SKM-1 (cell line): ENCODE data around the gene EMC1.
"Not testable (repeated sequence)": the region's sequence is repeated elsewhere in the genome, so short reads cannot be mapped to it uniquely, and the experiment has no call there.

Source experiments
- DNase-seq: peaks from one replicate; lab custom pipeline; 2025; ENCODE audit not compliant: unreplicated experiment; lab: John Stamatoyannopoulos, UW

EMC1 gene

DNA sequence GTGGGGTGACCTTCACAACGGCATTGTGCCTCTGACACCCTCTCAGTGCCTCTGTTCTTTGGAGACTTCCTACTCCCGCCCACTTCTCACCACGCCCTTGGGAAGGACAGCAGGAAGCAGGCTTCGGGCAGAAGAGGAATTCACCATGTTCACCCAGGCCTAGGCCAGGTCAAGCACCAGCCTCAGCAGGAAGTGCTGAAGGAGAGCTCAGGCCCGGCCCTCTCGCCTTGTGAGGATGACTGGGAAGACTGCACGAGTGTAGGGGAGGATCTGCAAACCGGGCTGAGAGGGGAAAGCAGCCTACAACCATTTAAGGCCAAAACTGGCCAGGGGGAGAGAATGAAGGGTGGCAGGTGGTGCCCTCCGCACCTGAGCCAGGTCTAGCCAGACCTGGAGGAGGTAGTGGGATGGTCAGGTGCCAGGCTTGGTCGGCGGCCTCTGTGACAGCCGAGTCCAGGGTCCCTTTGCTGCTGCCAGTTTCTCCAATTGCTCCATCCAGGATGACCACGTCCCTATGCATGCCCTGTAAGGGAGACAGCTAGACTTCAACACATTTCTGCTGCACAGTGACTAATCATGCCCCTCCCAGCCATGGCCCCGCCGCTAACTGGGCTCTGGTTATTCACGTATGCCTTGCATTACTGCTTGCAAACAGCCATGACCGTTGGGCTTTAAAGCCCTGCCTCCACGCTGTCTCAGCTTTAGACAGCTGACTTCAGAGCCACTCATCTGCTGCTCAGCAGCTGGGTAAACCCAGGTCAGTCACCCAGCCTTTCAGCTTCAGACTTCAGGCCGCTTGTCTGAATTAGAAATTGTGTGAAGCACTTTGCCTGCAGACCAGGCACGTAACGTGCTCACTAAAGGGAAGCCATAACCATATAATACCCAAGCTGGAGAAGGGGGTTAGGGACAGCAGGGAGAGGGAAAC, 9.2 kb upstream of the EMC1 start:
- no peak for DNase-seq

DNA sequence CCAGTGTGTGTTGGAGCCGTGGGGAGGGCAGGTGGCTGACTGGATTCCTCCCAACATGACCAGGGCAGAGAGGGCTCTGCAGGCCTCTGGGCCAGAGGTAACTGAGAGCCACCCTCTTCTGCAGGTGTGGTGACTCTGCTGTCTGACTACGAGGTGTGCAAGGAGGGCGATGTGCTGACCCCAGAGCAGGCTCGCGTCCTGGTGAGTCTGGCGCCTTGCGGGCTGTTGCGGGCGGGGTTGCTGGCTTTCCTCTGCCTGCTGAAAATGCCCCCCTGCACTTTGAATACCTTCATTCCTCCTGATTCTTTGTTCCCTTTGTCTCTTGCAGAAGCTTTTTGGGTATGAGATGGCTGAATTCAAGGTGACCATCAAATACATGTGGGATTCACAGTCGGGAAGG, 7.0 kb upstream of the EMC1 start:
- DNase-seq = no peak

DNA sequence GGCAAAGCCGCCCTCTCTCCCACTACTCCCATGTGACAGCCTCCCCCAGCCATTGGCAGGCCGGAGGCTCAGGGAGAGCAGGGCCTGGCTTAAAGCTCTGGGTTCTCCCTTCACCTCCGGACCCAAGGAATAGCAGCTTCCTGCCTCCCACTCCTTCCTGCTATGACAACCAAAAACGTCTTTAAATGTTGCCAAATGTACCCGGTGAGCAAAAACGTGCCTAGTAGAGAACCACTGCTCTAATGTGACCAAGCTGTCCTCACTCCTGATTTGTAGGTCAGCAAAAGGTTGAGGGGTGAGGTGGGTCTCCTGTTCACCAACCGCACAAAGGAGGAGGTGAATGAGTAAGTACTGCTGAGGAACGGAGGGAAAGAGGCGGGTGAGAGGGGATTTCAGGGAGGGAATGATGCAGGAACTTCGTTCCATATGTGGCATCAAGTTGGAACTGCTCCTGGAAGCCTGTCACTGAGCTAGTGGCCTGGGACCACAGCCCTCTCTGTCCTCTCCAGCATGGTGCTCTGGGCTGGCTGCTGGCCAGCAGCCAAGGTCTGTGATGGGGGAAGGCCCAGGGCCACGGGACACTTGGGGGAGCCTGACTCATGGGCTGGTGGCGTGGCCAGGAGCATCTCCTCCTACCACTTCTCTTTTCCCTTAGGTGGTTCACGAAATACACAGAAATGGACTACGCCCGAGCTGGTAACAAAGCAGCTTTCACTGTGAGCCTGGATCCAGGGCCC, 6.0 kb upstream of the EMC1 start:
- no peak for DNase-seq

DNA sequence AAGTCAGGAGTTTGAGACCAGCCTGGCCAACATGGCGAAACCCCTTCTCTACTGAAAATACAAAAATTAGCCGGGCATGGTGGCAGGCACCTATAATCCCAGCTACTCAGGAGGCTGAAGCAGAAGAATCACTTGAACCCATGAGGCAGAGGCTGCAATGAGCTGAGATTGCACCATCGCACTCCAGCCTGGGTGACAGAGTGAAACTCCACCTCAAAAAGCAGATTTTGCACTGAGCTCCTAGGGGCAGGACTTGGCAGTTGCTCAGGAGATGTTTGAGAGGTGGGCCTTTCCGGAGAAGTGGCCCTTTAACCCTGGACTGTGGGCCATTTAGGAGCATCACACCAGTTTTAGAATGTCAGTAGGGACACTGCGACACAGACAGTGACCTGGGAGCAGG, 5.0 kb upstream of the EMC1 start:
- not testable (repeated sequence) for DNase-seq

DNA sequence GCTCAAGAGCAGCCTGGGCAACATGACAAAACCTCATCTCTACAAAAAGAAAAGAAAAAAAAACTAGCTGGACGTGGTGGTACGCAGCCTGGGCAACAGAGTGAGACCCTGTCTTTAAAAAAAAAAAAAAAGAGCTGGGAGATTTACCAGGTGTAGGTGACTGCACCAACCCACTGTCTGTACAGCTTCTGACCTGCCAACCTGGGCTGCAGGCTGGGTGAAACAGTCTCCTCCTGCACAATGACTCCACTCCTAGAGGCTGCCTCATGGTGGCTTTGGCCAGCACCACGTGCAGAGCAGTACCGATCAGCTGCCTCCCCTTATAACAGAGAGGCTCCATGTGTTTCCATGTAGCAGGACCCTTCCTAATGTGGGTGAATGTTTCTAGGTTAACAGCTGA, 4.0 kb upstream of the EMC1 start:
- DNase-seq = no peak

DNA sequence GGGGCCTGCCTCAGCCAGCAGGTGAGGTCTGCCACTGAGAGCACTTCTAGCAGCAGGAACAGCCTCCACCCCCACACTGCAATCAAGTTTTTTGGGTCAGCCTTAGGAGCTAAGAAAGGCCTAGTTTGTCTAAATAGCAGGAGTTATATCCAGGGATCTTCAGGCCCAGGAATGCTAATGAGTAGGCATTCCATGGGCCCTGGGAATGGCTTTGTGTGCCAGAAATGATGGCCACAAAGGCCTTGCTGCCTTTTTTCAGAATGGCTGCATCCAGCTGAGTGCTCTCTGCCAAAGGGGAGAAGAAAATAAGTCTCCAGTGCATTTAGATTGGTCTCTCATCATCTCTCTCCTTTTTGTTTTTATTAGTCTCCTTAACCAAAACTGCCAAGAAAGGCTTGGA, 3.1 kb upstream of the EMC1 start:
- no peak for DNase-seq

DNA sequence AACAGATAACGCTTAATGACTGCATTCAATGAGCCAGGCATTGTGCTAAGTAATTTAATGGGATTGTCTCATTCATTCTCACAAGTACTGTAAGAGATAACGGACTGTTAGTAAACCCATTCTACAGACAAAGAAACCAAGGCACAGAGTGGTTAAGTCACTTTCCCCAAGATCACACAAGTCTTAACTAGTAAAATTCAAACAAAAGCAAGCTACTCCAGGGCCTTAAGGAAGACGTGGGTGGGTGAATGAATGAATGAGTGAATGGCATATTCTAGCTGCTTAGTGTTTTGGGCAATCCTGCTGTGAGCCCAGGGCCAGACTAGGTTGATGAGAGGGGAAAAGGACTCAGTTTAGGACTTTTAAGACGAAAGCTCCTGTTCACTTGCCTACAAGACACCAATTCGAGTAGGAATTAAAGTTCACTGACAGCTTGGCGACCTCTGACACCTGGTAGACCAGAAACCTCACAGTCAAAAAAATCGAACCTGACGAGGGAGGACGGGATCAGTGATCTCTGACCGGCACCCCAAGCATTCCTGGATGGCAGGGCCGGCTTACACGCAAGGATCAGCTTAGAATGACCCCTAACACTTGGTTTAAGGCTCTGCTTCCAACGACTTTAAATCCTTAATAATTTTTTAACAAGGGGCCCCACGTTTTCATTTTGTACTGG, 557 bp downstream of the EMC1 start:
- no peak for DNase-seq

DNA sequence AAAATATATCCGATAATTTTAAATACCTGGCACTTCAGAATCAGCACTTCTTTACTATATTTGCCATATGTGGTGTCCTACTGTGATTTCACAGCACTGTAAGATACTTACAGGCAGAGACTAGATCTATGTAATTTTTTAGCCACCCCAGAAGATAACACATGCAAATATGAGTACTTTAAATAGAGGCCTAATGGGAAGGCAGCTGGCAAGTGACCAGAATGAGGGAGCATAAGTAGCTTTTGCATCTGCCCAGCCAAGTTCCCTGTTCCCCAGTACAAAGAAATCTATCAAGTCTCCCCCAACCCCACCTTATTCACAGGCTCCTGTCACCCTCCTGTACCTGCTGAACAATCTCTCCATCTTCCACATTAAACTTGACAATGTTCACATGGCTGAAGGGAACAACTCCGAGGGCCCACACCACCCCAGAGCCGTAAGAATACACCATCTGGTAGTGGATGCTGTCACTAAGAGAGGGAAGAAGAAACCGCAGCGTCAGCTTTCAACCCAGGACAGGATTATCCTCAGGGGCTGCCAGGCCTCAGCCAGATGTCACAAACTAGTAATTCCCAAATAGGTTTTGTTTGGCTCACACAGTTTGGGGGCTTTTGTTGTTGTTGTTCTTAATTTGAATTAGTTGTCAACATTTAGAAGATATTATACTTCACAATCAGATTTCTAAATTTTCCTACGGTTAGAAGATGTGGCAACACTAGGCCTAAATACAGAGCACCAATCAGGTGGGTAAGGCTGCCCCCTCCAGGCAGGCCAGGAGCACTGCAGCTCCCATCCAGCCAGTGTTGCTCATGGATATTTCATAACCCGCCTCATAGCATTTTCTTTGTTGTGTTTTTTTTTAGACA, 10.4 kb downstream of the EMC1 start:
- DNase-seq = peak; percentile 57

DNA sequence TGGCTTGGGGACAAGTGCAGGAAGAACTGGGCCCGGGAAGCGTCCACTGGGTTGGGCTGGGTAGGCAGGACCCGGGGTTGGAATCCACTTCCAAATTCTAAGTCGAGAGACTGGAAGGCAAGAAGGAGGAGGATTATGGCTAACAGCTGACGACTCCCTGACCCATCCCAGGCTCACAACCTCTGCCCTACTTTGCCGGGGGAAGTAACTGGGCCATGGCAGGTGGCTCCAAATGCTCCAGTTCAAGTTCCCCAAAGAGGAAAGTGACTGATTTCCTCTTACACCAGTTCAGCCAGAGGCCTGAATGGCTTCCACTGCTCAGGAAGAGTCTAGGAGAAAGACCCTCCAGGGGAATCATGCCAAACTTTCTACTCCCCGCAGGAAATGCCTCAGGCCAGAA, 11.4 kb downstream of the EMC1 start:
- no peak for DNase-seq

DNA sequence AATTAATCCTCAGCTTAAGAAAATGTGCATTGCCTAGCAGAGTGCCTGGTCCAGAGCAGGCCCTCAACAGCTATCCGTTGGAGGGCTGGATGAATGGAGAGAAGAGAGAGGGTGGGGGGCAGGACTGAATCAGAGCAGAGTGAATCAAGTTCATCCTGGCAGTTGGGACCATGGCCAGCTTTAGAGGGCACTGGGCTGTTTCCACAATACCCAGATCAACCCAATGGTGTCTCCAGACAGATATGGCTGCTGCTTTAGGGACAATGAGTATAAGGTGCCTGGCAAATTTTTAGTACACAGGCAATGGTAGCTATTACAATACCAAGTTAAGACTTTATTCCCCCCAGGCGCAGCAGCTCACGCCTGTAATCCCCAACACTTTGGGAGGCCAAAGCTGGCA, 17.1 kb downstream of the EMC1 start:
- DNase-seq = no peak

DNA sequence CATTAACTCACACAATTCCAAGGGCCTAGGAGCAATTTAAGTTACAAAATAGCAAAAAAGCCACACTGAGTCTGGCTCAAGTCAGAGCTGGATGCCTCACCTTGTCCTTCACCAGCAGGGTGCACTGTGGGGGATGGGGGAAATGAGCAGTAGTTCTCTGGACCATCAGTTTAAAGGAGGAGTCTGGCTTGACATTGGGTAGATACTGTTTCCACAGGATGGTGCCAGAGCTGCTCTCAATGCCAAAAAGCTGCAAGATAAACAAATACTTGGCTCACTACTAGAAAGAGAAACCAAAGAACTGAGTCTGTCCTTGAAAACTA, 18.8 kb downstream of the EMC1 start:
- no peak for DNase-seq

DNA sequence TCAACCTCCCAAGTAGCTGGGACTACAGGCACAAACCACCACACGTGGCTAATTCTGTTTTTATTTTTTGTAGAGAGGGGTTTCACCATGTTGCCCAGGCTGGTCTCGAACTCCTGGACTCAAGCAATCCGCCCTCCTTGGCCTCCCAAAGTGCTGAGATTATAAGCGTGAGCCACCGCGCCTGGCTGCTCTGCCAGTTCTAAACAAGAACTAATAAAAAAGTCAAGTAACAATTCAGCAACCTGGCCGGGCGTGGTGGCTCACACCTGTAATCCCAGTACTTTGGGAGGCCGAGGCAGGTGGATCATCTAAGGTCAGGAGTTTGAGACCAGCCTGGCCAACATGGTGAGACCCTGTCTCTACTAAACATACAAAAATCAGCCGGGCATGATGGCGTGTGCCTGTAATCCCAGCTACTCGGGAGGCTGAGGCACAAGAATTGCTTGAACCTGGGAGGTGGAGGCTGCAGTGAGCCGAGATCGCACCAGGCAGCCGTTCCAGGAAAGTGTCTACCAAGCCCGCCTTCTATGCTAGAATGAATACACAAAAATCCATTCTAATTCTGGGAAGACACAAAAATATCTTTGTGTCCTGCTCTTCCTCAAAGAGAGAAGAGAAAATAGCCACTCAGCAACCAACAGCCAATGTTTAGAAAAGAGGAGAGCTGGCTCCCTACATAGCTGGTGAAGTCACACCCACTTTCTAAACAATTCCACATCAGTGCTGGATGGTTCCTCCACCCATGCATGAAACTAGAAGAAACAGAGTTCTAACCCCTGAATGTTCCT, 19.4 kb downstream of the EMC1 start:
- DNase-seq = not testable (repeated sequence)

DNA sequence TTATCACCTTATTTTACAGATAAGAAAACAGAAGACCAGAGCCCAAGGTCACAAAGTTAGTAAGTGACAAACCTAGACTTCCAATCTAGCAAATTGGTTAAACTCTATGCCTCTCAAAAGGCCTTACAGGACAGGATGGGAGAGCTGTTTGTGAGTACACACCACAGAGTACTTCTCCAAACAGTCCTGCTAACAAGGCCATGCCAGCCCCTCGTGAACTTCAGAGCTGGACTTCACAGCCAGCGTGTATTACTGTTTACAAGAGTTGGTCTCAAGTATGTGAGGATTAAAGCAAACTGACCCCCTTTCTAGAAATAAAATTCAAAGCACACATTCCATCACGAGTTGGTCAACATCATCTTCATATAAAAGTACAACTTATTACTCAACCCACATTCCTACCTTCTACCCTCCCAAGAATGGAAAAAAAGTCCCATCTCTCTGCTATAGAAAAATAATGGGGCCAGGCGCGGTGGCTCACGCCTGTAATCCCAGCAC, 21.4 kb downstream of the EMC1 start:
- no peak for DNase-seq

DNA sequence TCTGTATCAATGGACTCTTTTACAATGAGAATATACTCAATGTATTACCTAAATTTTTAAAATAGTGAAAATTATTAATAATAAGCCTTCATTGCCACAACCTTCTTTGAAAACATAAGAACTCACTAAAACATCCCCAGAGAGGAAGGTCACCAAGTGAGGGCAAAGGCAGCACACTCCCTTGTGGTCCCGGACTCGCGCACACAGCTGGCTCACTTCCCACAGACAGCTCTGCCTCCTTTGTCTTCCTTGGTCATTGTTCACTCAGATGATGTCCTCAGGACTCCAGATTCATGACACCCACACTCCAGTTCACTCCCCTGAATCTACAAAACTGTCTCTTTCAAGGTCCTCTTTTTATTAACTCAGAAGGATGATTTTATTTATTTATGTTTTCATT, 22.1 kb downstream of the EMC1 start:
- no peak for DNase-seq

DNA sequence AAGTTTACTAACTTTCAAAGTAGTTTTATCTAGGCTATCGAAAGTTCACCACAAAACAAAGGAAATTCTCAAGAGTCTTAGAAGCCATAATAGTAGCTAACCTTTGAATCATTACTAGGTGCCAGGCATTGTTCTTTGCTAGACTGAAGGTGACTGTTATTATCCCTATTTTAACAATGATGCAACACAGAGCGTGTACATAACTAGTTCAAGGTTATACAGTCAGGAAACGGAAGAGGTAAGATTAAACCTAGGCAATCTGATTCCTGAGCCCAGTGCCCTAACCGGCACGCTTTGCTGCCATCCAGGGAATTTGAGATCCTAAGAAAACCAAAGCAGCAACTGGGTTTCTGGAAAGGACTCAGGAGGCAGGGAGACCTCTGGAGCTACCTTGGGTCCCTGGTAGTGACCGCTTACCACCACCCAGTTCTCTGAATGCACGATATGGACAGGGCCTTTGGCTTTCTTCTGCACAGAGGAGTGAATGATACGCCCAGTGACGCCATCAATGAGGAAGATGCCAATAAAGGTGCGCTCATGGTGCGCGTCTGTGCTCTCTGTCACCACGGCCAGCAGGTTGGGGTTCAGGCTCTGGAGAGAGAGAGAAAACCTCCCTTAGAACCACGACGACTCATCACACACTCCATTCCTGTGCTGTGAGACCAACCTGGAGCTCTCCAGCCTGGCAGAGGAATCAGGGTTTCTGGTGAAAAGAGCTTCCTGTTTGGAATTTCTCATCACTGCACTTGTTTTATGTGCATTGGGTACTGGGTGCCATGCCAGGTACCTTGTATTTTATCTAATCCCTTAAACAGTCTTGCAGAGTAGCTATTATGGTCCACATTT, 28.1 kb downstream of the EMC1 start:
- DNase-seq = no peak

DNA sequence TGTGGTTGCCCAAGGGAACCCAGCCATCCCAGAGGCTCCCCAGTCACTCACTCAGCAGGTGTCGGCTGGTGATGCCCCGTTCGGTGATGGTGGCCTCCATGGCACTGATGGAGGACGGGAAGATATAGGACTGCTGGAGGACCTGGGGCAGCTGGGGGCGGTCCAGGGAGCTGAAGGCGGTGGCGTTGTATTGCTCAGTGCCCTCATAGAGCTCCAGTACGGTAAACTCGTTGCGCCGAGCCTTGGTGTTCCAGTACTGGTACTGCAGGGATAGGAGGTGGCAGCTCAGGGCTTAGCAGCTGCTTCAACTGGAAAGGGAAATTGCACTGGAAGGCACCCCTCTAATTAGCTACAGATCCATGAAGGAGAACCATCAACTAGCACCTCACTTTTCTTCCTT, 28.8 kb downstream of the EMC1 start:
- DNase-seq = no peak

DNA sequence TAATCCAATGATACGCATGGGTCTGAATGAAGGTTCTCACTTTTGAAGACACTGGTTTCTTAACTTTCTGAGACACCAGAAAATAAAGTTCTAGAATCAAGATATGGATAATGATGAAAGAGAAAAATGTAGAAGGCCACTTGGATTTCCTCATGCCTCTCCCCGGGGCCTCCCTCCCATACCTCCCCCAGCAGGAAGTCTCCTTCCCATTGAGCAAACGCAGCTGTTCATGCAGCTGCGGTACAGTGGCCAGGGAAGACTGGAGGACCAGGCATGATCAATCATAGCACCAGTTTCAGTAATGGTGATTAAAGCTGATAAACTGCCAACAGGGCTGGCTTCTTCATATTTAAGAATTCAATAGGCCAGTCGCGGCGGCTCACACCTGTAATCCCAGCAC, 30.3 kb downstream of the EMC1 start:
- no peak for DNase-seq

DNA sequence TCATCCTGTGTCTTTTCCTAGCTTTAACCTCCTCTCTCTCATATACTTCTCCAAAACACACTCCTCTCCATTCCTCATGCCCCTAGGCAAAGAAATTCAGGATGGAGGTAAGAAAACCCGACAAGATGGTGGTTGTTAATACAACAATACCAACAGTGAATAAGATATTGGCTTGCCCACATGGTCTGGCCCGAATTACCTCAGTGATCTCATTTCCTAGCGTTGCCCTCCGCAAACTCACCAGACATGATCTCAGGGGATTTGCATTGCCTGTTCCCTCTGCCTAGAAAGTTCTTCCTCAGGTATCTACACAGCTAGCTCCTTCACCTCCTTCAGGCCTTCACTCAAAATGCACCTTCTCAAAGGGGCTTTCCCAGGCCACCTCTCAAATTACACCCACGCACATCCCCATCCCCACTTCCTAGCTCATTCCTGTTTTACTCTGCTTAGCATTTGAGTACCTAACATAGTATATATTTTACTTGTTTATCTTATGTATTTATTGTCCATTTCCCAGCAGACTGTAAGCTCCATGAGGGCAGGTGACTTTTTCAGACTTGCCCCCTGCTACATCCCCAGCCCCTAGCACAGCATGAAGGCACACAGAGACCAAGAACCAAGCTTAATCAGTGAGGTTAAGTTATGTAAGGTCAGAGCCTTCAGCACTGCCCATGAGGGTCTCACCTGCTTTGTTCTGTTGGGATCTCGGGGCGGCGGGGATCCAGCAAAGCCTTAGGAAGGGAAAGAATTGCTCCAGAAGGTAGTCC, 31.1 kb downstream of the EMC1 start:
- no peak for DNase-seq
